Measurements from ENCODE around the gene PWWP2B. TPM values are rescaled to one million over a fixed set of nuclear protein-coding genes. Genes with fewer than 3 reads are reported as not detected.

PWWP2B gene
- total RNA-seq, 1 experiment from 2014 or later, result 19.3 TPM

- H3K9me3 Mint-ChIP-seq (ENCODE audit: unreplicated experiment), result no peaks in the 10 kb centered on the region
- no peak for DNase-seq
- no peaks in the 10 kb centered on the region for H3K9me3 ChIP-seq
- TF ChIP-seq CTCF (IDR thresholded peaks at IDR 0.05; ENCODE audit: insufficient read depth in 1 of 2, low read depth in 1 of 2, low read length in 1 of 2, severe bottlenecking in 1 of 2, unreplicated experiment in 1 of 2), result no peak
- peaks cover 20% of the 10 kb centered on the region for H3K4me1 ChIP-seq
- no TSS peak for BruUV-seq (replicated peaks)
- H3K36me3 Mint-ChIP-seq (ENCODE audit: insufficient read depth, unreplicated experiment), result peaks cover 13% of the 10 kb centered on the region
- CTCF ChIA-PET, result interaction anchor here (0.6 kb wide), 1 partner anchor 33 kb away, joined by 3 read pairs; no protein-coding TSS in a partner anchor
- no peak overlapping the region for H3K4me3 ChIP-seq (ENCODE audit: low read depth, low read length)
- no peaks in the 10 kb centered on the region for H3K36me3 ChIP-seq (ENCODE audit: control insufficient read depth, insufficient read depth, low read length)
- H3K27me3 ChIP-seq (replicated peaks; ENCODE audit: control insufficient read depth, insufficient read depth, low read length), result no peaks in the 10 kb centered on the region
- intact Hi-C loops (cut with micrococcal nuclease; ENCODE audit: unreplicated experiment), result no loop called here
- no peak overlapping the region for H3K27ac Mint-ChIP-seq (ENCODE audit: unreplicated experiment)
- no peaks in the 10 kb centered on the region for H3K4me1 Mint-ChIP-seq (ENCODE audit: low read depth, unreplicated experiment)
- no peak overlapping the region for H3K4me3 Mint-ChIP-seq (ENCODE audit: unreplicated experiment)
- POLR2A ChIA-PET, result no interaction called here
- H3K27me3 Mint-ChIP-seq (ENCODE audit: insufficient read depth, unreplicated experiment), result no peaks in the 10 kb centered on the region
These were observed 27.2 kb downstream of the PWWP2B start for GRCh38 chr10:132423966-132424861.

- H3K4me1 ChIP-seq, result peaks cover 20% of the 10 kb centered on the region
- ChIA-PET POLR2A (no interaction called here), CTCF (no interaction called here)
- no peaks in the 10 kb centered on the region for H3K4me1 Mint-ChIP-seq (ENCODE audit: low read depth, unreplicated experiment)
- peaks cover 11% of the 10 kb centered on the region for H3K36me3 Mint-ChIP-seq (ENCODE audit: insufficient read depth, unreplicated experiment)
- no peak overlapping the region for H3K27ac Mint-ChIP-seq (ENCODE audit: unreplicated experiment)
- DNase-seq, result no peak
- H3K27me3 Mint-ChIP-seq (ENCODE audit: insufficient read depth, unreplicated experiment), result no peaks in the 10 kb centered on the region
- no peak overlapping the region for H3K4me3 ChIP-seq (ENCODE audit: low read depth, low read length)
- H3K27me3 ChIP-seq (replicated peaks; ENCODE audit: control insufficient read depth, insufficient read depth, low read length), result no peaks in the 10 kb centered on the region
- no peaks in the 10 kb centered on the region for H3K36me3 ChIP-seq (ENCODE audit: control insufficient read depth, insufficient read depth, low read length)
- H3K4me3 Mint-ChIP-seq (ENCODE audit: unreplicated experiment), result no peak overlapping the region
- H3K9me3 Mint-ChIP-seq (ENCODE audit: unreplicated experiment), result no peaks in the 10 kb centered on the region
- BruUV-seq (replicated peaks), result no TSS peak
- TF ChIP-seq CTCF (IDR thresholded peaks at IDR 0.05; ENCODE audit: insufficient read depth in 1 of 2, low read depth in 1 of 2, low read length in 1 of 2, severe bottlenecking in 1 of 2, unreplicated experiment in 1 of 2), result no peak
- H3K9me3 ChIP-seq, result no peaks in the 10 kb centered on the region
- intact Hi-C loops (cut with micrococcal nuclease; ENCODE audit: unreplicated experiment), result no loop called here
These were observed 28.2 kb downstream of the PWWP2B start for GRCh38 chr10:132425029-132425756.

- BruUV-seq (replicated peaks), result no TSS peak
- CTCF ChIA-PET, result no interaction called here
- intact Hi-C loops (cut with micrococcal nuclease; ENCODE audit: unreplicated experiment), result no loop called here
- Histone ChIP-seq H3K4me1 (peaks cover 15% of the 10 kb centered on the region), H3K36me3 (ENCODE audit: control insufficient read depth, insufficient read depth, low read length) (no peaks in the 10 kb centered on the region), H3K4me3 (ENCODE audit: low read depth, low read length) (no peak overlapping the region), H3K27me3 (replicated peaks; ENCODE audit: control insufficient read depth, insufficient read depth, low read length) (no peaks in the 10 kb centered on the region), H3K9me3 (no peaks in the 10 kb centered on the region)
- Mint-ChIP-seq H3K36me3 (ENCODE audit: insufficient read depth, unreplicated experiment) (peaks cover 8% of the 10 kb centered on the region), H3K27me3 (ENCODE audit: insufficient read depth, unreplicated experiment) (no peaks in the 10 kb centered on the region), H3K4me3 (ENCODE audit: unreplicated experiment) (no peak overlapping the region), H3K4me1 (ENCODE audit: low read depth, unreplicated experiment) (no peaks in the 10 kb centered on the region), H3K9me3 (ENCODE audit: unreplicated experiment) (no peaks in the 10 kb centered on the region), H3K27ac (ENCODE audit: unreplicated experiment) (no peak overlapping the region)
- DNase-seq, result no peak
- no peak for TF ChIP-seq CTCF (IDR thresholded peaks at IDR 0.05; ENCODE audit: insufficient read depth in 1 of 2, low read depth in 1 of 2, low read length in 1 of 2, severe bottlenecking in 1 of 2, unreplicated experiment in 1 of 2)
- POLR2A ChIA-PET, result no interaction called here
These were observed 28.8 kb downstream of the PWWP2B start for GRCh38 chr10:132425757-132426155.
